ENCODE data around the gene ZNF483. TPM values are rescaled to one million over a fixed set of nuclear protein-coding genes. Genes with fewer than 3 reads are reported as not detected.

ZNF483 gene
- total RNA-seq = 10 to 100 TPM; 20.9 to 21.0 TPM
- 4.0 TPM for polyA plus RNA-seq (2013, experiment 1 of 2)
- polyA plus RNA-seq (2013, experiment 2 of 2) = 3.2 TPM
- long read RNA-seq, experiment 1, partial matches to known transcripts = 0 of 5 reads
- long read RNA-seq, experiment 1, other reads (novel, unspliced or antisense) = 4 of 5 reads
- long read RNA-seq, experiment 2, partial matches to known transcripts = 0 of 7 reads
- long read RNA-seq, experiment 2, other reads (novel, unspliced or antisense) = 5 of 7 reads
- long read RNA-seq, experiment 3, transcript ZNF483-201 (6 exons, 3,655 nt) = major isoform, 5 of 9 reads
- long read RNA-seq, experiment 3, partial matches to known transcripts = 0 of 9 reads
- long read RNA-seq, experiment 3, other reads (novel, unspliced or antisense) = 4 of 9 reads
- long read RNA-seq, experiment 4, partial matches to known transcripts = 0 of 5 reads
- long read RNA-seq, experiment 4, other reads (novel, unspliced or antisense) = 1 of 5 reads

- WGBS, 2 experiments (ENCODE audit: insufficient coverage in 1 of 2, insufficient read length in 1 of 2) = 2 to 5% methylated on average over 8 to 66 of the region's 66 CpGs
- no peak within 1 kb of the TSS for H3K27ac ChIP-seq (ENCODE audit: low read depth, low read length)
Observed at GRCh38 chr9:111525056-111525977, at the start of gene ZNF483. Gene ZNF483, plus strand, starts transcription at chr9:111525179. Its CDS starts 2,217 bp downstream, at chr9:111527396.

GRCh38 chr9:111475195-111475594 is 49.8 kb upstream of the ZNF483 start:
- no peaks in the 10 kb centered on the region for H3K9me3 ChIP-seq (ENCODE audit: control insufficient read depth, low read length)
- no peak overlapping the region for H3K9ac ChIP-seq (ENCODE audit: extremely low read depth, low read length, poor library complexity, severe bottlenecking)
- Mint-ChIP-seq H3K9me3 (no peaks in the 10 kb centered on the region), H3K27ac (no peak overlapping the region), H3K4me1 (peaks cover 15% of the 10 kb centered on the region), H3K36me3 (ENCODE audit: low read depth) (peaks cover 1% of the 10 kb centered on the region), H3K4me3 (no peak overlapping the region), H3K27me3 (ENCODE audit: insufficient read depth) (no peaks in the 10 kb centered on the region)
- no peak for TF ChIP-seq CTCF (conservative IDR thresholded peaks at IDR 0.05)
- H3K4me1 ChIP-seq (ENCODE audit: control insufficient read depth, insufficient read depth, low read length) = no peaks in the 10 kb centered on the region
- DNase-seq = no peak
- no peaks in the 10 kb centered on the region for H3K36me3 ChIP-seq (ENCODE audit: control insufficient read depth, insufficient read depth, low read length)
- no peak overlapping the region for H3K4me3 ChIP-seq (ENCODE audit: low read length)
- WGBS, 2 experiments (ENCODE audit: insufficient coverage in 1 of 2, insufficient read length in 1 of 2) = 93 to 98% methylated on average over 2 of the region's 2 CpGs
- no peak overlapping the region for H3K27ac ChIP-seq (ENCODE audit: low read depth, low read length)
- H3K27me3 ChIP-seq (ENCODE audit: control insufficient read depth, insufficient read depth, low read length, poor library complexity, severe bottlenecking) = no peaks in the 10 kb centered on the region

More at GRCh38 chr9:111525056-111525977, at the start of gene ZNF483:
- peak within 1 kb of the TSS; percentile 91 for H3K27ac Mint-ChIP-seq
- Histone ChIP-seq H3K4me3 (ENCODE audit: low read length) (peak within 1 kb of the TSS; percentile 92), H3K9me3 (ENCODE audit: control insufficient read depth, low read length) (no peaks in the 10 kb centered on the region), H3K9ac (ENCODE audit: extremely low read depth, low read length, poor library complexity, severe bottlenecking) (peak within 1 kb of the TSS; percentile 70), H3K27me3 (ENCODE audit: control insufficient read depth, insufficient read depth, low read length, poor library complexity, severe bottlenecking) (peaks cover 10% of the 10 kb centered on the region), H3K36me3 (ENCODE audit: control insufficient read depth, insufficient read depth, low read length) (no peaks in the 10 kb centered on the region), H3K4me1 (ENCODE audit: control insufficient read depth, insufficient read depth, low read length) (no peaks in the 10 kb centered on the region)
- peak within 1 kb of the TSS; percentile 82 for H3K4me3 Mint-ChIP-seq
- peak; percentile 96 for DNase-seq
- H3K4me1 Mint-ChIP-seq = peaks cover 22% of the 10 kb centered on the region
- peaks cover 4% of the 10 kb centered on the region for H3K36me3 Mint-ChIP-seq (ENCODE audit: low read depth)
- TF ChIP-seq CTCF (conservative IDR thresholded peaks at IDR 0.05) = no peak
- H3K9me3 Mint-ChIP-seq = no peaks in the 10 kb centered on the region
- H3K27me3 Mint-ChIP-seq (ENCODE audit: insufficient read depth) = peaks cover 10% of the 10 kb centered on the region

- Mint-ChIP-seq H3K4me1 (peaks cover 24% of the 10 kb centered on the region), H3K36me3 (ENCODE audit: low read depth) (no peaks in the 10 kb centered on the region), H3K27ac (no peak overlapping the region), H3K9me3 (no peaks in the 10 kb centered on the region), H3K4me3 (no peak overlapping the region), H3K27me3 (ENCODE audit: insufficient read depth) (no peaks in the 10 kb centered on the region)
- Histone ChIP-seq H3K27ac (ENCODE audit: low read depth, low read length) (no peak overlapping the region), H3K36me3 (ENCODE audit: control insufficient read depth, insufficient read depth, low read length) (no peaks in the 10 kb centered on the region), H3K9me3 (ENCODE audit: control insufficient read depth, low read length) (no peaks in the 10 kb centered on the region), H3K27me3 (ENCODE audit: control insufficient read depth, insufficient read depth, low read length, poor library complexity, severe bottlenecking) (no peaks in the 10 kb centered on the region), H3K4me1 (ENCODE audit: control insufficient read depth, insufficient read depth, low read length) (no peaks in the 10 kb centered on the region), H3K9ac (ENCODE audit: extremely low read depth, low read length, poor library complexity, severe bottlenecking) (no peak overlapping the region), H3K4me3 (ENCODE audit: low read length) (no peak overlapping the region)
- no peak for DNase-seq
- no peak for TF ChIP-seq CTCF (conservative IDR thresholded peaks at IDR 0.05)
- WGBS, 2 experiments (ENCODE audit: insufficient coverage in 1 of 2, insufficient read length in 1 of 2) = 92 to 100% methylated on average over 1 to 3 of the region's 3 CpGs
Observed at GRCh38 chr9:111477677-111478076, 47.3 kb upstream of the ZNF483 start.
